Measurements from ENCODE around the gene HENMT1.
A peak's percentile ranks its signal among the peaks of the same experiment; 100 is the strongest.

DNA sequence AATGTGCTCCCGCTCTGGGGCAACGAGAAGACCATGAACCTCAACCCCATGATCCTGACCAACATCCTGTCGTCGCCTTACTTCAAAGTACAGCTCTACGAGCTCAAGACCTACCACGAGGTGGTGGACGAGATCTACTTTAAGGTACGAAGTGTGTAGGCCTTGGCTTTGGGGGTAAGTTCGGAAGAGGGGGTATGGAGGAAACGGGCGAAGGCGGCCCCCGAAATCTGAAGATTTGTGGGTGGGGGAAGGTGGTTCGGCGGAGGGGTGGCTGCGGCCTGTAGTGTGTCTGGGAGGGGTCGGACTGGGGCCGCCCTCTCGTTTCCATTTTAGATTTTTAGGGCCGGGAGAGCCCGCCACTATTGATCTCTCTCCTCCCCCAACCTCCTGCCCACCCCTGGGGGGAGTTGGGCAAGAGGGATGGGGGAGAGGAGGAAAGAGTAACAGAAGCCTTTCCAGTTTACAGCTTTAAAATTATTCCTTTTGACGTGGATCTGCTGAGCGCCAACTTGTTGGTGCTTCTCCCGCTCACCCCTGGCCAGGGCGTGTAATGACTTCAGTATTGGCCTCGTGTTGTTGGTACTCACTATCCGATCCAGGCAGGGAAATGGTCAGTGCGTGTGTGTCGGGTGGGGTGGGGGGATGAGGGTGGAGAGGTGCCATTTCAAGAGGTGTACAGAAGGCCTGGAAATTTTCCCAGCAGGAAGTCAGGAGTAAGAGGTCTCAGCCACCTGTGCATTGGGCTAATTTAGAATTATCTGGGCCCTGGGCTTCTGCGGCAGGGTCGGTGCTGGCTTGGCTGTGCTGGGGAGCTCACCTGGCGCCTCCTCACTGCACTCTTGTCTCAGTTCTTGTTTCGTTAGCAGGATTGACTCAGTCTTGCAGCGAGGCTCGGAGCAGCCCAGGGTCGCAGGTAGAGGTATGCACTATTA is 32.1 kb upstream of the HENMT1 start:
- TF ChIP-seq JUND (IDR thresholded peaks at IDR 0.05) (no peak), CHD2 (IDR thresholded peaks at IDR 0.05; ENCODE audit: low read length, partially characterized antibody) (no peak), TCF12 (IDR thresholded peaks at IDR 0.05) (no peak), POLR2AphosphoS5 (IDR thresholded peaks at IDR 0.05; ENCODE audit: low read depth, low read length) (no peak), RCOR1 (IDR thresholded peaks at IDR 0.05; ENCODE audit: low read length) (no peak), FOSL2 (IDR thresholded peaks at IDR 0.05; ENCODE audit: borderline replicate concordance, low read depth) (no peak), RAD21 (IDR thresholded peaks at IDR 0.05; ENCODE audit: low read length) (peak; percentile 54)
- TF ChIP-seq, protein P1, sequence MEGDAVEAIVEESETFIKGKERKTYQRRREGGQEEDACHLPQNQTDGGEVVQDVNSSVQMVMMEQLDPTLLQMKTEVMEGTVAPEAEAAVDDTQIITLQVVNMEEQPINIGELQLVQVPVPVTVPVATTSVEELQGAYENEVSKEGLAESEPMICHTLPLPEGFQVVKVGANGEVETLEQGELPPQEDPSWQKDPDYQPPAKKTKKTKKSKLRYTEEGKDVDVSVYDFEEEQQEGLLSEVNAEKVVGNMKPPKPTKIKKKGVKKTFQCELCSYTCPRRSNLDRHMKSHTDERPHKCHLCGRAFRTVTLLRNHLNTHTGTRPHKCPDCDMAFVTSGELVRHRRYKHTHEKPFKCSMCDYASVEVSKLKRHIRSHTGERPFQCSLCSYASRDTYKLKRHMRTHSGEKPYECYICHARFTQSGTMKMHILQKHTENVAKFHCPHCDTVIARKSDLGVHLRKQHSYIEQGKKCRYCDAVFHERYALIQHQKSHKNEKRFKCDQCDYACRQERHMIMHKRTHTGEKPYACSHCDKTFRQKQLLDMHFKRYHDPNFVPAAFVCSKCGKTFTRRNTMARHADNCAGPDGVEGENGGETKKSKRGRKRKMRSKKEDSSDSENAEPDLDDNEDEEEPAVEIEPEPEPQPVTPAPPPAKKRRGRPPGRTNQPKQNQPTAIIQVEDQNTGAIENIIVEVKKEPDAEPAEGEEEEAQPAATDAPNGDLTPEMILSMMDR (IDR thresholded peaks at IDR 0.05) = peak; percentile 45
- TF ChIP-seq, protein P2, sequence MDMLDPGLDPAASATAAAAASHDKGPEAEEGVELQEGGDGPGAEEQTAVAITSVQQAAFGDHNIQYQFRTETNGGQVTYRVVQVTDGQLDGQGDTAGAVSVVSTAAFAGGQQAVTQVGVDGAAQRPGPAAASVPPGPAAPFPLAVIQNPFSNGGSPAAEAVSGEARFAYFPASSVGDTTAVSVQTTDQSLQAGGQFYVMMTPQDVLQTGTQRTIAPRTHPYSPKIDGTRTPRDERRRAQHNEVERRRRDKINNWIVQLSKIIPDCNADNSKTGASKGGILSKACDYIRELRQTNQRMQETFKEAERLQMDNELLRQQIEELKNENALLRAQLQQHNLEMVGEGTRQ (IDR thresholded peaks at IDR 0.05; ENCODE audit: borderline replicate concordance, low read depth, low read length) = no peak
